NB4 (cell line): ENCODE results near the gene ACAT2.

Experiments used
- DNase-seq: peaks from one replicate; pipeline ENCODE4 v3.0.0; 2010; ENCODE audit warnings: low read depth
- H3K4me3 ChIP-seq: one replicate; pipeline ENCODE4 v1.5.1; 2011; ENCODE audit warnings: mild to moderate bottlenecking, low read depth, low read length, moderate library complexity
- MYC ChIP-seq: IDR thresholded peaks from 2 replicates; pipeline ENCODE4 v1.6.1; 2011; ENCODE audit warnings: low read depth, low read length
- POLR2A ChIP-seq: IDR thresholded peaks from 2 replicates; pipeline ENCODE4 v1.6.1; 2011; ENCODE audit warnings: mild to moderate bottlenecking; ENCODE audit not compliant: insufficient read length; ENCODE audit errors: extremely low read depth
- TF ChIP-seq, protein P1 (sequence below): IDR thresholded peaks from one replicate; pipeline ENCODE4 v1.5.1; 2012; ENCODE audit warnings: low read depth, low read length
- TF ChIP-seq, protein P2 (sequence below): IDR thresholded peaks from 2 replicates; pipeline ENCODE4 v1.6.1; 2011; ENCODE audit warnings: low read depth, low read length

ACAT2 gene

DNA sequence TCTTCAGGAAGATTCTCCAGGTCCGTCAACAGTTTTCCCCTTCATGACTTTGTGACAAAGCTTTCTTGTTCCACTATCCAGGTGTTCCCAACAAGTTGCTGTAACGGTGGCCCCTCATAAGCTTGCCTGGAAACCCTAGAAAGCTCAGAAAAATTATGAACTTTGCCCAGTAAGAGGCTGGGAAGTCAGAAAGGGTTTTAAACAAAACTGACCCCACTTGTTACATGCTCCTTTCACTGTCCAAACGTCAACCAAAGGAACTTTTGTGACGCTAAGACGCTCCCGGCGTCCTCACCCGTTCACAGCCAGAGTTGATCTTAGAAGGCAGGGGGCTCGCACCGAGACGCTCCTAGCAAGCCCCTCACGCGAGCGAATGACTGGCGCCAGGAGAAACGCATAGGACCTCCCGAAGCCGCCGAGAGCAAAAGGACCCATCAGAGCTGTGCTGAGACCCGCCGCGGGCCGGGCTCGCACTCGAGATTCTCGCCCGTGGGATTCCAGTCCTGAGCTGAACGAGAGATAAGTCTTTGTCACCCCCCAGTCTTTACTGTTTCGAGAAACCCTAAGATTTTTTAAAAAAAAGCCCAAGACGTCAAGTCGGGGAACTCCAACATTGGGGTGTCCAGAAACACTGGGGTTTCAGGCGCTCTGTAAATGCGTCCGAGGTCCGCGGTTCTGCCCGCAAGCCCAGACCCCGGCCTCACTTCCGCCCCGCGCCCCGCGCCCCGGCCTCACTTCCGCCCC is 544 bp upstream of the ACAT2 start:
- peak overlapping the region; percentile 81 for H3K4me3 ChIP-seq
- DNase-seq, result peak; percentile 68
- TF ChIP-seq, protein P1, sequence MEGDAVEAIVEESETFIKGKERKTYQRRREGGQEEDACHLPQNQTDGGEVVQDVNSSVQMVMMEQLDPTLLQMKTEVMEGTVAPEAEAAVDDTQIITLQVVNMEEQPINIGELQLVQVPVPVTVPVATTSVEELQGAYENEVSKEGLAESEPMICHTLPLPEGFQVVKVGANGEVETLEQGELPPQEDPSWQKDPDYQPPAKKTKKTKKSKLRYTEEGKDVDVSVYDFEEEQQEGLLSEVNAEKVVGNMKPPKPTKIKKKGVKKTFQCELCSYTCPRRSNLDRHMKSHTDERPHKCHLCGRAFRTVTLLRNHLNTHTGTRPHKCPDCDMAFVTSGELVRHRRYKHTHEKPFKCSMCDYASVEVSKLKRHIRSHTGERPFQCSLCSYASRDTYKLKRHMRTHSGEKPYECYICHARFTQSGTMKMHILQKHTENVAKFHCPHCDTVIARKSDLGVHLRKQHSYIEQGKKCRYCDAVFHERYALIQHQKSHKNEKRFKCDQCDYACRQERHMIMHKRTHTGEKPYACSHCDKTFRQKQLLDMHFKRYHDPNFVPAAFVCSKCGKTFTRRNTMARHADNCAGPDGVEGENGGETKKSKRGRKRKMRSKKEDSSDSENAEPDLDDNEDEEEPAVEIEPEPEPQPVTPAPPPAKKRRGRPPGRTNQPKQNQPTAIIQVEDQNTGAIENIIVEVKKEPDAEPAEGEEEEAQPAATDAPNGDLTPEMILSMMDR, result no peak
- TF ChIP-seq, protein P2, sequence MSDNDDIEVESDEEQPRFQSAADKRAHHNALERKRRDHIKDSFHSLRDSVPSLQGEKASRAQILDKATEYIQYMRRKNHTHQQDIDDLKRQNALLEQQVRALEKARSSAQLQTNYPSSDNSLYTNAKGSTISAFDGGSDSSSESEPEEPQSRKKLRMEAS, result no peak
- no peak for TF ChIP-seq MYC
- TF ChIP-seq POLR2A, result no peak

DNA sequence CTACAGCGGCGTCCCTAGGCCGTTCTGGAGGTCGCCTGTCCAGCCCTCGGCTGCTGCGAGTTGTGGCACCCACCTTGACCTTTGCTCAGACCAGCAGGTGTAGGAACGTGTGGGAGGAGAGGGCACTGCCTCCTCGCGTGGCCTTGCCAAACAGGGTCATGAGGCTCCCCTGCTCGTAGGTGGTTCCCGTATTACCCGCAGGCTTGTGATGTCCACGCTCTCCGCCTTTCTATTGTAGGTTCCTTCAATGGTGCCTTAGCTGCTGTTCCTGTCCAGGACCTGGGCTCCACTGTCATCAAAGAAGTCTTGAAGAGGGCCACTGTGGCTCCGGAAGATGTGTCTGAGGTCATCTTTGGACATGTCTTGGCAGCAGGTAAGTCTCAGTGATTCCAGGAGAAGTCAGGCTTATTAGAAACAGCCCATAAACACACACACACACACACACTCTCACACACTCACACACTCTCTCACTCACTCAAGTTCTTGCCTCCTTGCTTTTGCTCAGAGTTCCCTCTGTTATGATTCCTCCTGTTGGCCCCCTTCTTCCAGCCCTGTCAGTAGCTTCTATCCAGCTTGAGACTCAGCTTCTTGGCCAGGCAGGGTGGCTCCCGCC is 942 bp downstream of the ACAT2 start:
- TF ChIP-seq POLR2A (no peak), MYC (0 out of 2 replicates have a peak, but pooled peaks have one; percentile 9)
- DNase-seq, result peak; percentile 48
- H3K4me3 ChIP-seq, result peak overlapping the region; percentile 88

DNA sequence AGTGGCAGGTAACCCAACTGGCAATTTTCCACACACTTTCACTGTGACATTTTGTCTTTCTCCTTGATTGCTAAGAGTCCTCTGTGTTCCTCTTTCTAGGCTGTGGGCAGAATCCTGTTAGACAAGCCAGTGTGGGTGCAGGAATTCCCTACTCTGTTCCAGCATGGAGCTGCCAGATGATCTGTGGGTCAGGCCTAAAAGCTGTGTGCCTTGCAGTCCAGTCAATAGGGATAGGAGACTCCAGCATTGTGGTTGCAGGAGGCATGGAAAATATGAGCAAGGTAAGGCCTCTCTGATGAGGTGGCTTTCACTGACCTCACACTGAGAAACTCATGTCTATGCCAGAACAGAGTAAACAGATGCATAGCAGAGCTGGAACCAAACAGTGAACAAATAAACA is 5.1 kb downstream of the ACAT2 start:
- DNase-seq, result no peak
- TF ChIP-seq MYC, result no peak
- TF ChIP-seq, protein P1, result no peak
- no peak for TF ChIP-seq POLR2A
- TF ChIP-seq, protein P2, result no peak
- H3K4me3 ChIP-seq, result no peak overlapping the region

- TF ChIP-seq MYC, result no peak
- TF ChIP-seq, protein P1, result no peak
- TF ChIP-seq POLR2A, result no peak
- TF ChIP-seq, protein P2, result no peak
- H3K4me3 ChIP-seq, result no peak overlapping the region
- no peak for DNase-seq
Observed at GRCh38 chr6:159769470-159769869, 7.6 kb downstream of the ACAT2 start.

DNA sequence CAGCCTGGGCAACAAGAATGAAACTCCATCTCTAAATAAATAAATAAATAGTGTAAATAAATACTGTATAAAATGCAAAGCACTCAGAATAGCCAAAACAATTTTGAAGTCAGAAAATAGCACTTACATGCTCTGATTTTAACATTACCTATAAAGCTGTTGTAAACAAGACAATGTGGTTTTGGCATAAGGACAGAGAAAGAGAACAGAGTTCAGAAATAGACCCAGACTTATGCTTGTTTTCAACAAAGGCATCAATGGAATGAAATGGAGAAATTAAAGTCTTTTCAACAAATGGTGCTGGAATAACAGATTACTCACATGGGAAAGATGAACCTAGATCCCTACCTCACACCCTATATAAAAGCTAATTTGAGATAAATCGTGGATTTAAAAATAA is 10.4 kb downstream of the ACAT2 start:
- TF ChIP-seq, protein P1, result no peak
- TF ChIP-seq POLR2A (no peak), MYC (no peak)
- TF ChIP-seq, protein P2, result no peak
- H3K4me3 ChIP-seq, result no peak overlapping the region
- no peak for DNase-seq

- DNase-seq, result no peak
- H3K4me3 ChIP-seq, result no peak overlapping the region
- TF ChIP-seq, protein P1, result no peak
- TF ChIP-seq MYC, result no peak
Observed at GRCh38 chr6:159777240-159777904, 15.5 kb downstream of the ACAT2 start.
